GM18870 (cell line): Measurements from ENCODE around the gene PSMD1.
A peak's percentile ranks its signal among the peaks of the same experiment; 100 is the strongest.
"Not testable (repeated sequence)": the region's sequence is repeated elsewhere in the genome, so short reads cannot be mapped to it uniquely, and the experiment has no call there.

ENCODE experiments used
- ATAC-seq: cut with Tn5 transposase; IDR thresholded peaks from one replicate; pipeline ENCODE4 v1.9.1; 2021; ENCODE audit warnings: moderate library complexity; ENCODE audit not compliant: unreplicated experiment

PSMD1 gene

GRCh38 chr2:231181860-231182512, 125.3 kb downstream of the PSMD1 start:
- peak; percentile 57 for ATAC-seq

- no peak for ATAC-seq
Measured at GRCh38 chr2:231182513-231182899, 125.8 kb downstream of the PSMD1 start.

GRCh38 chr2:231183851-231184250, 127.2 kb downstream of the PSMD1 start:
- no peak for ATAC-seq

- no peak for ATAC-seq
Measured at GRCh38 chr2:231184319-231184718, 127.7 kb downstream of the PSMD1 start.

GRCh38 chr2:231185050-231185725, 128.5 kb downstream of the PSMD1 start:
- no peak for ATAC-seq

GRCh38 chr2:231185886-231186285, 129.2 kb downstream of the PSMD1 start:
- no peak for ATAC-seq

GRCh38 chr2:231186325-231186724, 129.7 kb downstream of the PSMD1 start:
- no peak for ATAC-seq

- no peak for ATAC-seq
Measured at GRCh38 chr2:231187736-231188505, 131.3 kb downstream of the PSMD1 start.

- ATAC-seq: no peak
Measured at GRCh38 chr2:231188506-231189170, 132.0 kb downstream of the PSMD1 start.

- ATAC-seq: no peak
Measured at GRCh38 chr2:231189171-231189530, 132.5 kb downstream of the PSMD1 start.

- no peak for ATAC-seq
Measured at GRCh38 chr2:231189571-231190495, 133.2 kb downstream of the PSMD1 start.

GRCh38 chr2:231190531-231191197, 134.0 kb downstream of the PSMD1 start:
- no peak for ATAC-seq

- no peak for ATAC-seq
Measured at GRCh38 chr2:231191896-231192872, 135.5 kb downstream of the PSMD1 start.

- ATAC-seq: no peak
Measured at GRCh38 chr2:231193216-231193615, 136.5 kb downstream of the PSMD1 start.

- ATAC-seq: no peak
Measured at GRCh38 chr2:231196592-231196991, 139.9 kb downstream of the PSMD1 start.

GRCh38 chr2:231197196-231197595, 140.5 kb downstream of the PSMD1 start:
- not testable (repeated sequence) for ATAC-seq

- ATAC-seq: no peak
Measured at GRCh38 chr2:231197706-231198290, 141.1 kb downstream of the PSMD1 start.
